Kidney tubule cell (primary cell): ENCODE measurements around the gene PXN.
"Not testable (repeated sequence)": the region's sequence is repeated elsewhere in the genome, so short reads cannot be mapped to it uniquely, and the experiment has no call there.

ENCODE experiments used
- DNase-seq: peaks from one replicate; pipeline ENCODE4 v3.0.0-alpha.2; 2018; ENCODE audit warnings: low spot score

Gene PXN

DNA sequence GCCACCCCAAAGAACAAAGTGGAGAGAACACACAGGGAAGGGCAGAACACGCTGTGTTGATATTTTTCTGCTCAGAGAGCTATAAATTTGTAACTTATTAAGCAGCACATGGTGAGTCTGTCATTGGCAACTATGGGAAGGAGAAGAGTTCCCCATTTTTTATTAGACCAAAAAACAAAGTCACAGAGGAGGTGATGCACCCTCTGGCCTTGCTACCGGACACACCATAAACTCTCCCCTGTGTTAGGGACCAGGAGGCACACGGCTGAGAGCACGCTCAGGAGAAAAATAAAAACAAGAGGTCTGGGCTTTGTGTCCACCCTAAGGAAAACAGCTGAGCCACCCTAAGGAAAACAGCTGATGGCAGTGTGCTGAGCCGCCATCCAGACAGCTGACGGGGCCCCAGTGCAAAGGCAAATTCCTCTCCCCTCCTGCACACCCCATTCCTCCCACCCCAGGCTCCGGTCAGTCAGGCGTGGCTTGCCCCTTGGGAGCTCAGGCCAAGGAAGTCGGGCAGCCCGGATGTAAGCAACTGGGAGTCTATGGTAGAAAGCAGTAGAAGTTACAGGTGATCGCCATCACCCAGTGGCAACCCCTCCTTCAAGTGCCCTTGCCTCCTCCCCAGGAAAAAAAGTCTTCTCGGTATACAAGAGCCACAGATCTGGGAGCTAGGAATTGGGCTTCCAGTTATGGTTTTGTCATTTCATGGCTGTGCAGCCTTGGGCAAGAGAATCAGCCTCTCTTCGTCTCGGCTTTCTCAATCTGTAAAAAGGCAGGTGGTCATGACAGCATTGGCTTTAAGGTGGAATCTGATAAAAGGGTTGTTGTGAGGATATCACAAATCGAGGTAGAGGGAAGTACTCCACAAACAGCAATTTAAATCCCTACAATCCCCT, 2.4 kb downstream of the PXN start:
- DNase-seq: peak; percentile 67

- DNase-seq: peak; percentile 93
Observed at GRCh38 chr12:120261951-120262851, 3.3 kb downstream of the PXN start.

DNA sequence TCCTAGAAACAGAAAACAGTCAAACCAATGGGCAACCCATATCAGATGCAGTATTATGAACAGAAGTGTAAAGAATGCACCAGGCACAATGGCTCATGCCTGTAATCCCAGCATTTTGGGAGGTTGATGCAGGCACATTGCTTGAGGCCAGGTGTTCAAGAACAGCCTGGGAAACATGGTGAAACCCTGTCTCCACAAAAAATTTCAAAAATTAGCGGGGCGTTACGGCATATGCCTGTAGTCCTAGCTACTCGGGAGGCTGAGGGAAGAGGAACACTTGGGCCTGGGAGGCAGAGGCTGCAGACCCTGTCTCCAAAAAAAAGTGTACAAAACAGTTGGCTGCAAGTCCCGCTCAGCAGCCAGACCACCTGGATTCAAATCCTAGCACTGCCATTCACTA, 4.9 kb downstream of the PXN start:
- DNase-seq: no peak

DNA sequence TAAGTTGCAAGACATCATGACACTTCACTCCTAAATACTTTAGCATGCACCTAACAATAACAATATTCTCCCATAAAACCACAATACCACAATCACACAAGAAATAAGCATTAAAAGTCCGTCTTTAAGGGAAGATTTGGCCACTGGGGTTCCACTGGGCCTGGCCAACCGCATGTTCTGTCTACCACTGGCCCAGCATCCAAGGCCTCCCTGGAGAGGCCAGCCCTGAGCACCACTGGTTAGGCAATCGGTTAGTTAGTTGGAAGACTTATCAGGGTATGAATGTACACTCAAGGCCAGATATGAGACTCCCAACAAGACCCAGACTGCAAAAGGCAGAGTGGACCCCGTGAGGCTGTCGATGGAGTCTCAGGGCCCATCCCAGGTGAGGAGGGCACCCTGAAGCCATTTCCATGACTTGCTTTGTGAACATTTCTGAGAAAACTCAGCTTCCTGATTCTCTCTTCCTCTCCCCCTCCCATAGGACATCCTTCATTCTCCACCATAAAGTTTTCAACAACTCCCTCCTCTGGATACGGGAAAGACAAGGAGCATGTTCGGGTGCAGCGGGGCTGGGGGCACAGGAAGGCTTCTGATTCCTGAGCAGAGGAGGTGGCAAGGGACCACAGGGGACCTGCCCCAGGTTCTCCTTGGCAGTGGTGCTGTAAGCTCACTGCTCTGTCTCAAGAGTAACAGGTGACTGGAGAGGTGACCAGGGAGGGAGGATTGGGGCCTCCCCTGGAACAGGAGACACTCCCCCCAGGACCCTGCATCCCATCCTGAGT, 5.9 kb downstream of the PXN start:
- no peak for DNase-seq

DNA sequence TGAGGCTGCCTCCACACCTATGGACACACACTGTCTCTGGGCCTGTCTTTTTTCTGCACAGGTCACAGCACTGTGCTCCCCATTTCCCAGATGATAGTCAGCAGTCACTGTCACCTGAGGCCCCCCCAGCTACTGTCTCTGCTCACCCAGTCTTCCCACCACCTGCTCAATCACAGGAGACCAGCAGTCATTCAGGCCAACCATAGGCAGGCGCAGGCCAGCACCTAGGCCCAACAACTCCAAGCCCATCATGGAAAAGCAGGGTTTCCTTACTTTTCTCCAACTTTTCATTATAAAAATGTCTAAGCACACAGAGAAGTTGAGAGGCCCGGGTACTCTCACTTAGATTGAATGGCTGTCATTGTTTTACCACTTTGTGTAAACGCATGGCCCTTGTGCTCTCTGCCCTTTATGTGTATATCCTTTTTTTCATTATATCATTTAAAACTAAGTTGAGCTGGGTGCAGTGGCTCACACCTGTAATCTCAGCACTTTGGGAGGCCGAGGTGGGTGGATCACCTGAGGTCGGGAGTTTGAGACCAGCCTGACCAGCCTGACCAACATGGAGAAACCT, 7.1 kb downstream of the PXN start:
- DNase-seq: no peak

GRCh38 chr12:120257041-120257821, 8.3 kb downstream of the PXN start:
- peak; percentile 68 for DNase-seq

DNA sequence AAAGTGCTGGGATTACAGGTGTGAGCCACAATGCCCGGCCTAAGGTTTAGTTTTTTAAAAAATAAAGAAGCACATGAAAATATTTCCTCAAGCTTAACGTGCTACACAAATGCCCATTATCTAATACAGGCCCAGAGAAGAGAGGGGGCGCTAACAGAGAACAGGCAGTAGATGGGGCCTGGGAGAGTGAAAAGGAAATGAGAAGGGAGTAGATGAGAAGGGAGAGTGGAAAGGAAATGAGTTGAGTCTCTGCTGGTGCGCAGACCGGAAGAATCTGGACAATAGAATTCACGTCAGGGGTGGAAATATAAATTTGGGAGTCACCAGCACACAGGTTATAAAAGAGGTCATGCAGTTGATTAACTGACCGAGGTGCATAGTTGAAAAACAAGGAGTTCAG, 10.7 kb downstream of the PXN start:
- DNase-seq: no peak

GRCh38 chr12:120253313-120253712, 12.2 kb downstream of the PXN start:
- not testable (repeated sequence) for DNase-seq

- peak; percentile 68 for DNase-seq
Observed at GRCh38 chr12:120252071-120252906, 13.2 kb downstream of the PXN start.

DNA sequence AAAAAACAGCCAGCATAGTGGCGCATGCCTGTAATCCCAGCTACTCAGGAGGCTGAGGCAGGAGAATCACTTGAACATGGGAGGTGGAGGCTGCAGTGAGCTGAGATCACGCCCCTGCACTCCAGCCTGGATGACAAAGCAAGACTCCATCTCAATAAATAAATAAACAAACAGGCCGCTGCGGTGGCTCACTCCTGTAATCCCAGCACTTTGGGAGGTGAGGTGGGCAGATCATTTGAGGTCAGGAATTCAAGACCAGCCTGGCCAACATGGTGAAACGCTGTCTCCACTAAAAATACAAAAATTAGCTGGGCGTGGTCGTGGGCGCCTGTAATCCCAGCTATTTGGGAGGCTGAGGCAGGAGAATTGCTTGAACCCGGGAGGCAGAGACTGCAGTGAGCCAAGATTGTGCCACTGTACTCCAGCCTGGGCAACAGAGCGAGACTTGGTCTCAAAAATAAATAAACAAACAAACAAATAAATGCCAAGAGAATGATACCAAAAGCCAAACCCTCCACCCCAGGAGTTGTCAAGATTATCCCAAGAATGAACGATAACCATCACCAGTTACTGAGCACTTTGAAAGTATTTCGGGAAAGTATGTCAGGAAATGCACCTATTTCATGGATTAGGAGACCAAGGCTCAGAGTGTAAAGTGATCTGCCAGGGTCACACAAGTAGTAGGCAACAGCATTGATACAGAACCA, 14.0 kb downstream of the PXN start:
- not testable (repeated sequence) for DNase-seq

DNA sequence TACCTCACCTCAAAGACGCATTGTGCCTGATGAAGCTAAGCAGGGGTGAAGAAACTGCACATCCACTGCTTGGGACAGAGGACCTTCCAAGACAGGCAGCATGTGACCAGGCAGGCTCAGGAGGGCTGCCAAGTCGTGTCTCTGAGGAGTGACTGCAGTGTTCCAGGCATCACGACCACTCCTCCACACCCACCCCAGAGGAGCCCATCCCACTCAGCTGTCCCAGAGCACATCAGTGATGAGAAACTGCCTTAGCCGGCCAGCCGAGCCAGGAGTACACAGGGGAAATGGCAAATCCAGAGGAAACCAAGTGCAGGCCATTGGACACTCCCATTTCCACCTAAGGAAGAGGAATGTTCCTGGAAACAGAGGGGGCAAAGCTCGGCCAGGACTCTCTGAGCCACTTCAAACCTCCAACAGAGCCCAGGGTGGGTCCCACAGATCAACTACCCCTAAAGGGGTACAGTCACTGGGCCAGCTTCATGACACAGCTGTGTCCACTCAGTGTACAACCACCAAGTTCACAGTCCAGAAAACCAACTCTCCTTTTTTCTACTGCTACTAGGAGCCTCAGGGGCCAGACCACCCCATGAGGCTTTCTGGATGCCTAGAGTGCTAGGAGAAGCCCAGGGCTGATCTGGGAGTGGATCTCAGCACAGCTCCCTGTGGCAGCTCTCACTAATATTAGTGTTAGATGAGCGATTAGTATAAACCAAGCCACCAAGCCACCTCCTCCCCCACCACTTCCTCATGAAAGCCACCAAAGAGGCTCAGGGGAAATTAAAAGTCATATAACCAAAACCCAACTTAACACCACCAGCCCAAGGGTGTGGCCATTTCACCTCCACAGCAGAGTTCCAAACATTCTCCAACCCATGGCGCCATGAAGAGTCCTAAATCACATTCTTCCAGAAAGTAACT, 15.4 kb downstream of the PXN start:
- DNase-seq: no peak

- no peak for DNase-seq
Observed at GRCh38 chr12:120249266-120249874, 16.2 kb downstream of the PXN start.

DNA sequence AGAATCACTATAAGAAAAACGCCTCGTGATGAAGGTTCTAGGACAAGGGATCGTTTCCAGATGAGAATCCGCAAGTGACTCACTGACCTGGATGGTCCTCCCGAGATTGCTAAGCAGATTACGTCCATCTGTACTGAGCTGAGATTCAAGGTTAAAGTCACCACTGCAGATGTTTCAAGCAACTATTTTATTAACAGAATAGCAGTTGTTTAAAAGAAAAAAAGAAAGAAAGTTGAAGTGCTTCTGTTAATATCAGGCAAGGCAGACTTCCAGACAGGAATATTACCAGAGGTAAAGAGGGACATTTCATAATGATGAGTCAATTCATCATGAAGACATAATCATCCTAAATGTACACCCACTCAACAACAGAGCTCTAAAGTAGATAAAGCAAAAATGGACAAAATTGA, 17.9 kb downstream of the PXN start:
- peak; percentile 37 for DNase-seq

GRCh38 chr12:120247183-120247582, 18.3 kb downstream of the PXN start:
- no peak for DNase-seq

DNA sequence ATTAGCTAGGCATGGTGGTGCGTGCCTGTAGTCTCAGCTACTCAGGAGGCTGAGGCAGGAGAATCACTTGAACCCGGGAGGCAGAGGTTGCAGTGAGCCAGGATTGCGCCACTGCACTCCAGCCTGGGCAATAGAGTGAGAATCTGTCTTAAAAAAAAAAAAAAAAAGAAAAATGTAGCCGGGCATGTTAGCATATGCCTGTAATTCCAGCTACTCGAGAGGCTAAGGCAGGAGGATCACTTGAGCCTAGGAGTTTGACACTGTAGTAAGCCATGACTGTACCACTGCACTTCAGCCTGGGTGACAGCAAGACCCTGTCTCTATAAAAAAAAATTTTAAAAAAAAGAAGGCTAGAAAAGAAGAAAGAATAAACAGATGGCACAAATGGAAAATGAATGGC, 18.8 kb downstream of the PXN start:
- not testable (repeated sequence) for DNase-seq

DNA sequence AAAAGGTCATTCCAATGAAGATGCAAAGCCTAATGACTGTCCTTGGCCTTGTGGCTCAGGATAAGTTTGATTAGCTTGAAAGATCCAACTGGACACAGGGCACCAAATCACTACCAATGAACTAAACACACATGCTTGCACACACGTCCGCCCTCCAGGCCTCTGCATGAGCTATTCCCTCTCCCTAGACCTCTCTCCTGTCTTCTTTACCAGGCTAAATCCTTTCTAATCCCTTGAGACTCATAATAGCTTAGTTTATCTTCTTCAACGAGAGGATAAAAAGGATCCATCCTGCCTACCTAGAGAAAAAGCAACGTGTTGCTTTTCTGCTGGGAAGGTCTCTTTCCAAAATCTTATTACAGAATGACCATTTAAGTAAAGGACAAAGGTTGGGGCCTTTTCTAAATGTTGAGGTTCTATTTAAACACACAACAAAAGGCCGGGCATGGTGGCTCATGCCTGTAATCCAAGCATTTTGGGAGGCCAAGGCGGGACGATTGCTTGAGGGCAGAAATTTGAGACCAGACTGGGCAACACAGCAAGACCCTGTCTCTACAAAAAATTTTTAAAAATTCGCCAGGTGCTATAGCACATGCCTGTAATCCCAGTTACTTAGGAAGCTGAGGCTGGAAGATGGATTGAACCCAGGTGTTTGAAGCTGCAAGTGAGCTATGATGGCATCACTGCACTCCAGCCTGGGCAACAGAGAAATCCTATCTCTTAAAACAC, 22.4 kb downstream of the PXN start:
- DNase-seq: no peak

- no peak for DNase-seq
Observed at GRCh38 chr12:120242275-120242799, 23.2 kb downstream of the PXN start.
